GM18526 (cell line): ENCODE results near the gene USP48.

Experiments
- POLR2A ChIP-seq: IDR thresholded peaks from 3 replicates; pipeline ENCODE4 v1.6.1; 2011; ENCODE audit not compliant: insufficient read length; ENCODE audit errors: extremely low read depth

The USP48 gene

DNA sequence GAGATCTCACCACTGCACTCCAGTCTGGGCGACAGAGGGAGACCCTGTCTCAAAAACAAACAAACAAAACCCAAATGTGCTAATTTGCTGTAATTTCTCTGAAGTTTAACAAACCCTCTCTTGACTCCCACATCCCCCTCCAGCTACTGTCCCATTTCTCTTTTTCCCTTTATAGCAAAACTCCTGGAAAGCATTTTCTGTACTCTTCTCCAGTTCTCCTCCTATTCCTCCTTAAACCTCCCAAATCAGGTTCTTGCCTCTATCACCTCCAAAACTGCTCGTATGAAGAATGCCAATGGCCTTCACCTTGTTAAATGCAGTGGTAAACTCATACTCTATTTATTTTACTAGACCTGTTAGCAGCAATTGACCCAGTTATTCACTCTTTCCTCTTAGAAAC is 3.7 kb upstream of the USP48 start:
- TF ChIP-seq POLR2A = no peak

DNA sequence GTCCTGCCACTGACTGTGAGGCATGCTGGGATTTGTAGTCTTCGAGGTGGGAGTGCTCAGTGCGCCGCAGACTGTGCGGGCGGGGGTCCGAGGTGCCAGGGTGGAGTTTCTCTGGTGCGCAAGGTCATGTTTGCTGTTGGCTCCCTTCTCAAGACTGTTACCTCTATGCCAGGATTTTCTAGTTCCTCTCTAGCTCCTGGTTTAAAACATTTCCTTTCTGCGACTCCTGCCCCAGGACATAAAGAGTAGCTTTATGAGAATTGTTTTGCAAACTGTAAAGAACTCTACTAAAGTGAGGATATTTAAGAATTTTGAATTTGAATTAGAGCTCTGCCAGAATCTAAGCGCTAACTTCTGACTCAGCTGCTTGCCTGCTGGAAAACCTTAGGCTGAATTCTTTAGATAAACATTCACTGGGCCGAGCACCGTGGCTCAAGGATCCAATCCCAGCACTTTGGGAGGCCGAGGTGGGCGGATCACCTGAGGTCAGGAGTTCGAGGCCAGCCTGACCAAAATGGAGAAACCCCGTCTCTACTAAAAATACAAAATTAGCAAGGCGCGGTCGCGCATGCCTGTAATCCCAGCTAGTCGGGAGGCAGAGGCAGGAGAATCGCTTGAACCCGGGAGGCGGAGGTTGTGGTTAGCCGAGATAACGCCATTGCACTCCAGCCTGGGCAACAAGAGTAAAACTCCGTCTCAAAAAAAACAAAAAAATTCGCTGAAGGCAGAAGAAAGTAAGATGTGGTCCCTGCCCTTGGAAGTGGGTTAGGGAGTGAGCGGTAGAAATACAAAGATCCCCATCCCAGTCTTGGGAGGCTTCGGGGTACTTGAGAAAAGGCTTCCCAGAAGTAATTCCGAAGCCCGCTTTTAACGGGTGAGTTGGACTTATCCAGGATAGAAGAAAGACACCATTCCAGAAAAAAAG is 992 bp upstream of the USP48 start:
- no peak for TF ChIP-seq POLR2A

DNA sequence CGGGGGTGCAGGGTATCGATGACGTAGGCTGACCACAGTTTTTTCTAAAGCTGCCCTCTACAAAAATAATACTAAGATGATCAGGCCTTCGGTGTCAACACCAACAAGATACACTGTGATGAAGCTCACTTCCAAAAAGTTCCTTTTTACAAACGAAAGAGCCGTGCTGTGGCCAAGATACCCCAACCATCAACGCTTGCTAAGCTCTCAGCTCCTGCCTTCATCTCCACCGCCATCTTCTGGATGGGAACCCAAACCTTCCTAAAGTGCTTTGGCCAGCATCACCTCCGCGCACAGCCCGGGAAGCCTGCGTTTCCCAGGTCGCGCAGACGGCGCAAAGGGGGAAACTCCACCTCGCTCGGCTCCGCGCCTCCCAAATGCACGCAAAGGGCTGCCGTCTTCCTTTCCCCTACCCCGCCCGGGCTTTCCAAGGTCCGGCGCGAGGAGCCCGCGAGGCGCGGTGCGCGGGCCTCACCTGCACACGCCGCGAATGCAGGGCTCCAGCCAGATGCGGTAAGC is 541 bp downstream of the USP48 start:
- TF ChIP-seq POLR2A = no peak

DNA sequence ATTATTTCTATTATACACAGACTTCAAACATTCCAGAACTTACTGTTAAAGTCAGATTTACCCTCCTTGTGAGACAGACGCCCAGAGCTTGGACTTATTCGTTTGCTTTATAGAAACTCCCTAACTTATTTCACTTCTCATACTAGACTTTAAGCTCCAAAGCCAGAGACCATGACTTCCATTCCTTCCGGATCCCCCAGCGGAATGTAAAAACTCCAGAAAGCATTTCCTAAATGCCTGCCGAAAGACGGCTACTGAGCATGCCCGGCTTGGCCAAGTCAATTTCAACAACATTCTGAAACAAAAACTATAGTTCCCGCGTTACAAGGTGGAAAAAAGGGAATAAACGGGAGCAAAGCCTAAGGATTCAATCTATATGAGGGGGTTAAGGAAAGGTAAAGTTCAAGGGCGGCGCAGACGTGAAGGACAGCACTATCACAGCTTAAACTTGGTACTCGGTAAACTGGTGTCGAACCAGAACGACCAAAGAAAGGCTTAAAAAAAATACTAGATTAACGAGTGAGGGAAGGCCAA is 1.1 kb downstream of the USP48 start:
- peak; percentile 3 for TF ChIP-seq POLR2A

GRCh38 chr1:21779613-21780521 is 3.1 kb downstream of the USP48 start:
- peak; percentile 19 for TF ChIP-seq POLR2A

DNA sequence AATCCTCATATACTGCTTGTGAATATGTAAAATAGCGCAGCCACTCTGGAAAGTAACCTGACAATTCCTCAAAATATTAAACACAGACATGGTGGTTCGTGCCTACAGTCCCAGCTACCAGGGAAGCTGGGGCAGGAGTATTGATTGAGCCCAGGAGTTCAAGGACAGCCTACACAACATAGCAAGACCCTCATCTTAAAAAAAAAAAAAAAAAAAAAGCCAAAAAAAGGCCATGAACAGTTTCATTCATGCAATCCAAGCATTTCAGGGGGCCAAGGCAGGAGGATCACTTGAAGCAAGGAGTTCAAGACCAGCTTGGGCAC is 4.6 kb downstream of the USP48 start:
- no peak for TF ChIP-seq POLR2A

DNA sequence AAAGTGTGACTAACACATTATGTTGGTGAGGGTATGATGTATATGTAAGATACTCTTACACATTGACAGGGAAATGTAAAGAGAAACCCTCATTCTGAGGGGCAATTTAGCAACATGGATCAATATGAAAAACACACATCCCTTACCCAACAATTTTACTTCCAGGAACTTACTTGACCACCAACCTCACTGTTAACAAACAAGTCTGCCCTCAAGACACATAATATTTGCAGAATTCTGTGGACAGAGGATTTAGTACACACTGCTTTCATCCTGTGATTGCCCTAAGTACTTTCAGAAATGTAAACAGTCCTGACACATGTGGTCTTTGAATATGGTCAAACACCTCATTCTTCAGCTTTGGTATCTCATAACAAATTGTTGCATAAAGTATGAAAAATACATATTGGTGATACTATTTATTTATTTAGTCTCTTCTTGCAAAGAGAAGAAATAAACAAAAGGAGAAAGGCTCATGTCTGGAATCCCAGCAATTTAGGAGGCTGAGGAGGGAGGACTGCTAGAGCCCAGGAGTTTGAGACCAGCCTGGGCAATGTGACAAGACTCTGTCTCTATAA is 6.9 kb downstream of the USP48 start:
- no peak for TF ChIP-seq POLR2A

DNA sequence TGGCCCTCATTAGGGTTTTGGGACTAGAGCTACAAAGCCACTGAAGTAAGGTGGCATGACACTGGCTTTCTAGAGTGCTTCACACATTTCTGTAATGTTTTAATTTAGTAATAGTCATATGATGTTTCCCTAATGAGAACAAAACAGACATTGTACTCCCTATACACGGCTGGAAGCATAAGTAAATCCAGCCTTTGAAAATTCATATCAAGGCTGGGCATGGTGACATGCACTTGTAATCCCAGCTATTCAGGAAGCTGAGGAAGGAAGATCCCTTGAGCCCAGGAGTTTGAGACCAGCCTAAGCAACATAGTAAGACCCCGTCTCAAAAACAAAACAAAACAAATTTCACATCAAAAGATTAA is 7.4 kb downstream of the USP48 start:
- no peak for TF ChIP-seq POLR2A

- TF ChIP-seq POLR2A = no peak
Observed at GRCh38 chr1:21774835-21775549, 8.0 kb downstream of the USP48 start.

GRCh38 chr1:21773585-21773984 is 9.4 kb downstream of the USP48 start:
- no peak for TF ChIP-seq POLR2A

DNA sequence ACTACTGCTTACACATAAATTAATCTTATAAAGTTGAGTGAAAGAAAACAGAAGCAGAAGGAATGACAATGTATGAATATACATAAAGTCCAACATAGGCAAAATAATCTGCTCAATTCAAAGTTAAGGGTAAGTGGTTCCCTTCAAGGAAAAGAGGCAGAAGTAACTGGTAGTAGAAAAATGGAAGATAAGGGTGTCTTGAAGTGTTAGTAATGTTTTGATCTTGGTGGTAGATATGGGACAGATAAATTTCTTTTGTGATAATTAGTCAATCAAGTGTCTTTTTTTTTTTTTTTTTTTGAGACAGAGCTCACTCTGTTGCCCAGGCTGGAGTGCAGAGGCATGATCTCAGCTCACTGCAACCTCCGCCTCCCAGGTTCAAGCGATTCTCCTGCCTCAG is 12.7 kb downstream of the USP48 start:
- TF ChIP-seq POLR2A = no peak

DNA sequence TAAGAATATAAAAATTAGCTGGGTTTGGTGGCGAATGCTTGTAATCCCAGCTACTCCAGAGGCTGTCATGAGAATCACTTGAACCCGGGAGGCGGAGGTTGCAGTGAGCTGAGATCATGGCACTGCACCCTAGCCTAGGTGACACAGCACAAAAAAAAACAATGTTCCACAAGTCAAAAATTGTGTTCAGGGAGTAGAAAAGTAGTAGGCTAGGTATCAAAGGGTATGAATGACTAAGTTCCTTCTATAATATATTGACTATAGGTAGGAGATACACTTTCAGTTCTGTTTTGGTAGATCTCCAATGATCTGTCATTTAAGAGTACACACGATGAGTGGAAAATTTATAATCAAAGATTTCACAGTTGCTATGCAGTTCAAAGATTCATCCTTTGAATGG is 16.7 kb downstream of the USP48 start:
- TF ChIP-seq POLR2A = no peak

DNA sequence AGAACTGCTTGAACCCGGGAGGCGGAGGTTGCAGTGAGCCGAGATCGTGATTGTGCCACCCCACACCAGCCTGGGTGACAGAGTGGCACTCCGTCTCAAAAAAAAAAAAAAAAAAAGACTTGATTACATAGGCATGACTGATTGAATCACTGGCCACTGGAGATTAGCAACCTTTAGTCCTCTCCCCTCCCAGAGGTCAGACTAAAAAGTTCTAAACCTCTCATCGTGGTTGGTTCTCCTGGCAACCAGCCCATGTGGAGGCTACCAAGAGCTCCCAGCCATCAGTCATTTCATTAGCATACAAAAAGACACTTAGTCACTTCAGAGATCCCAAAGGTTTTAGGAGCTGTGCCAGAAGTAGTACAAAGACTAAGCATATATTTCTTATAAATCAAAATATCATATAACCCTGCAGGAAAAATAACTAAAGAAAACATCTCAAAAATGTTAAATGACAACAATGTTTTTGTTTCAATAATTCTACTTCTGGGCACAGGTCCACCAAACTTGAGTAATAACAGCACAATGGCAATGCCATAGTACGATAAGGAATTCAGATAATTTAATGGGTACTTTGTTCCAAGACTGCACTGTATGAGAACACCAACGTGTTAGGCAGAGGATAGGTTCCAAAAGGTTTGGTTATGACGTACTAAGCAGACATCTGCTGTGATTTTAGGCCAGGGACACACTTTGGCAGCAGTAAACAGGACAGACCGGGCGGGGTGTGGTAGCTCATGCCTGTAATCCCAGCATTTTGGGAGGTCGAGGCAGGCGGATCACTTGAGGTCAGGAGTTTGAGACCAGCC is 18.1 kb downstream of the USP48 start:
- no peak for TF ChIP-seq POLR2A

DNA sequence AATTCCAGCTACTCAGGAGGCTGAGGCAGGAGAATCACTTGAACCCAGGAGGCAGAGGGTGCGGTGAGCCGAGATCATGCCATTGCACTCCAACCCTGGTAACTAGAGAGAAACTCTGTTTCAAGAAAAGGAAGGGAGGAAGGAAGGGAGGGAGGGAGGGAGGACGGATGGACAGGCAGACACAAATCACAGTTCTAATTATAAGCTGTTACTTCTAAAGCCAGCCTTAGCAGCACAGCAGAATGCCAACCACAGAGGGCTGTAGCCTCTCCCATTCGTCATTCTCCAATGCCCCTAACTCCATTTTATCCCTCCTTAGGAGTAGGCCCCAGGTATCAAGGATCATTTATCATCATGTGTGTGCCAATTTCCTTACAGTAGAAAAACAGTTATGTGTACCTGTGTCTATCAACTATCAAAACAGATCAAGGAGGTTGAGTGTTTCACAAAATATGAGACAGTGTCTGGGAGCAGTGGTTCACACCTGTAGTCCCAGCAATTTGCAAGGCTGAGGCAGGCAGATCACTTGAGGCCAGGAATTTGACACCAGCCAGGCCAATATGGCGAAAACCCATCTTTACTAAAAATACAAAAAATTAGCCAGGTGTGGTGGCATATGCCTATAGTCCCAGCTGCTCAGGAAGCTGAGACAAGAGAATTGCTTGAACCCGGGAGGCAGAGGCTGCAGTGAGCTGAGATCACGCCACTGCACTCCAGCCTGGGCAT is 19.1 kb downstream of the USP48 start:
- no peak for TF ChIP-seq POLR2A

DNA sequence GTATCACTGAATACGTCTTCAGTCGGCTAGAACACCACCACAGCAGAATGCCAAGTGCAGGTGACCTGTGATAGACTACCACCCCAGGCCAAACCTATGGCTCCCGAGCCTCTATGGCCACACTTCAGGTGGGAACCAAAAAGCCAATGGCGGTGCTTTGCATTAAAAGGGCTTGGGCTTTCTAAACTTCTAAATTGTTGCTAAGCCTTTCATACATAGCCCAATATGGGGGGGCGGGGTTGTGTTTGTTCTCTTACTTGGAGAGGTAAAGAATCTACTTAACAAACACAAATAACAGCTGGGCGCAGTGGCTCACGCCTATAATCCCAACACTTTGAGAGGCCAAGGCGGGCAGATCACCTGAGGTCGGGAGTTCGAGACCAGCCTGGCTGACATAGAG is 19.7 kb downstream of the USP48 start:
- no peak for TF ChIP-seq POLR2A
